Measurements from ENCODE around the gene SLC26A8. TPM values are rescaled to one million over a fixed set of nuclear protein-coding genes. Genes with fewer than 3 reads are reported as not detected.

SLC26A8 gene
- total RNA-seq, 2 donors from 2014 or later = 15.2 TPM; not detected in 1

- Histone ChIP-seq H3K36me3 (no peaks in the 10 kb centered on the region), H3K4me1 (replicated peaks) (no peaks in the 10 kb centered on the region), H3K27ac (no peak overlapping the region), H3K27me3 (replicated peaks; ENCODE audit: insufficient read depth) (no peaks in the 10 kb centered on the region), H3K9me3 (no peaks in the 10 kb centered on the region), H3K4me3 (no peak overlapping the region)
- TF ChIP-seq POLR2AphosphoS5 (IDR thresholded peaks at IDR 0.05) (no peak), CTCF (IDR thresholded peaks at IDR 0.05) (no peak), POLR2A (IDR thresholded peaks at IDR 0.05) (no peak)
- no peak for DNase-seq (ENCODE audit: low spot score)
- 65% methylated on average over 1 of the region's 1 CpG for WGBS
- intact Hi-C loops (cut with DNase I) = no loop called here
Measured at GRCh38 chr6:36050305-36050704, 25.9 kb upstream of the SLC26A8 start.

GRCh38 chr6:36049582-36049981, 25.1 kb upstream of the SLC26A8 start:
- intact Hi-C loops (cut with DNase I) = no loop called here
- Histone ChIP-seq H3K4me1 (replicated peaks) (no peaks in the 10 kb centered on the region), H3K9me3 (no peaks in the 10 kb centered on the region), H3K4me3 (no peak overlapping the region), H3K36me3 (no peaks in the 10 kb centered on the region), H3K27me3 (replicated peaks; ENCODE audit: insufficient read depth) (no peaks in the 10 kb centered on the region), H3K27ac (no peak overlapping the region)
- TF ChIP-seq CTCF (IDR thresholded peaks at IDR 0.05) (no peak), POLR2AphosphoS5 (IDR thresholded peaks at IDR 0.05) (no peak), POLR2A (IDR thresholded peaks at IDR 0.05) (no peak)
- DNase-seq (ENCODE audit: low spot score) = no peak
- 95% methylated on average over 2 of the region's 2 CpGs for WGBS

DNA sequence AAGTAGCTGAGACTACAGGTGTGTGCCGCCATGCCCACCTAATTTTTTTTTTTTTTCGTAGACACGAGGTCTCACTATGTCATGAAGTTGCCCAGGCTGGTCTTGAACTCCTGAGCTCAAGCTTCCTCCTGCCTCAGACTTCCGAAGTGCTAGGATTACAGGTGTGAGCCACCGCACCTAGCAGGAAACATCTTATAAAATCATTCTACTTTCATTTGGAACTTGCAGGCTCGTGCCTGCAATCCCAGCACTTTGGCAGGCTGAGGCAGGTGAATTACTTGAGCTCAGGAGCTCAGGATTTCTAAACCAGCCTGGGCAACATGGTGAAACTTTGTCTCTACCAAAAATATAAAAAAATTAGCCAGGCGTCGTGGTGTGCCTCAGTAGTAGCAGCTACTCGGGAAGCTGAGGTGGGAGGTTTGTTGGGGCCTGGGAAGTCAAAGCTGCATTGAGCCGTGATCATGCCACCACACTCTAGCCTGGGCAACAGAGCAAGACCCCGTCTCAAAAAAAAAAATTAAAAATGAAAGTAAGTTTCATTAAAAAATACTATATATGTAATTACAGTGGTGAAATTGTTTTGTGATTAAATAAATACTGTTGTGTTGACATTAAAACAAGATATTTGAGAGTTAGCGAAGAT, 18.3 kb upstream of the SLC26A8 start:
- H3K27ac ChIP-seq = no peak overlapping the region
- H3K36me3 ChIP-seq = no peaks in the 10 kb centered on the region
- DNase-seq (ENCODE audit: low spot score) = no peak
- TF ChIP-seq POLR2A (IDR thresholded peaks at IDR 0.05) = no peak
- TF ChIP-seq POLR2AphosphoS5 (IDR thresholded peaks at IDR 0.05) = no peak
- TF ChIP-seq CTCF (IDR thresholded peaks at IDR 0.05) = no peak
- H3K27me3 ChIP-seq (replicated peaks; ENCODE audit: insufficient read depth) = no peaks in the 10 kb centered on the region
- H3K9me3 ChIP-seq = no peaks in the 10 kb centered on the region
- intact Hi-C loops (cut with DNase I) = no loop called here
- no peak overlapping the region for H3K4me3 ChIP-seq
- no peaks in the 10 kb centered on the region for H3K4me1 ChIP-seq (replicated peaks)
- 83% methylated on average over 12 of the region's 12 CpGs for WGBS

DNA sequence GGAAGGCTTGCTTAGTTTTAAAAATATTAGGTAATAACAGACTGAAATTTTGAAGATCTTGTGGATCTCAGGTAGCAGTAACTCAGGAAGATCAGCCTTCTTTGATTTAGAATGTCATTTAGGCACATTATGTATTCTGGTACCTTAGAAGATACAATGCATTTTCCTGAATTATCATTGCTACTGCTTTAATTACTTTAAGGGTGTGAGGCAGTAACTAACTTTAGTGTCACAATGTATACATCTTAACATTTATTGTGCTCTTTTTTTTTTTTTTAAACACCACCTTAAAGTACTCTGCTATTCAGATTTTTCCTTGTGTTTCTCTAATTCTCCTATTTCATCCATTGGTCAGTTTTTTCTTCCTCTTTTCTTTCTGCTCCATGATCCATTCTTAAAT, 16.5 kb upstream of the SLC26A8 start:
- Histone ChIP-seq H3K27ac (no peak overlapping the region), H3K4me1 (replicated peaks) (no peaks in the 10 kb centered on the region), H3K4me3 (no peak overlapping the region), H3K36me3 (no peaks in the 10 kb centered on the region), H3K27me3 (replicated peaks; ENCODE audit: insufficient read depth) (no peaks in the 10 kb centered on the region), H3K9me3 (no peaks in the 10 kb centered on the region)
- no peak for DNase-seq (ENCODE audit: low spot score)
- intact Hi-C loops (cut with DNase I) = no loop called here
- TF ChIP-seq CTCF (IDR thresholded peaks at IDR 0.05) = no peak
- no peak for TF ChIP-seq POLR2A (IDR thresholded peaks at IDR 0.05)
- TF ChIP-seq POLR2AphosphoS5 (IDR thresholded peaks at IDR 0.05) = no peak

DNA sequence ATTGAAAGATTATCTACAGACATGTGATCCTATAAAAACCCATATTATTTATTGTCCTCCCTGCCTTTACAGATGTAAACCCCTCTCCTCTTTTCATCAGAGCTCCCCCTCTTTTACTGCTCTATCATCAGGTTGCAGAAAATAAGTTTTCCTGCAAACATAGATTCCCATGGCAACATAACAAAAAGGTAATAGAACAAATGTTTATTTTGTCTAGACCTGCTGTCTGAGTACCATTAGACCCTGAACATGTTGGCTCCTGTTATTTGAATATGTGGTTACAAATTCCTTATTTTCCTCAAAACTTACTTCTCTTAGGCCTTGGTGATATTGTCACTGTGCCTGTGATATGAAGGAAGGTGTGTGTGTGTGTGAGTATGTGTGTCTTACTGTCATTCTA, 14.7 kb upstream of the SLC26A8 start:
- Histone ChIP-seq H3K9me3 (no peaks in the 10 kb centered on the region), H3K27me3 (replicated peaks; ENCODE audit: insufficient read depth) (no peaks in the 10 kb centered on the region), H3K4me3 (no peak overlapping the region), H3K4me1 (replicated peaks) (no peaks in the 10 kb centered on the region), H3K27ac (no peak overlapping the region), H3K36me3 (no peaks in the 10 kb centered on the region)
- no peak for DNase-seq (ENCODE audit: low spot score)
- intact Hi-C loops (cut with DNase I) = no loop called here
- TF ChIP-seq POLR2AphosphoS5 (IDR thresholded peaks at IDR 0.05) (no peak), POLR2A (IDR thresholded peaks at IDR 0.05) (no peak), CTCF (IDR thresholded peaks at IDR 0.05) (no peak)

Data from prostate gland (tissue), 2 donors.